ENCODE data around the gene RAB40C.

The RAB40C gene

GRCh38 chr16:559411-560203 is 30.3 kb upstream of the RAB40C start:
- DNase-seq, result no peak

DNA sequence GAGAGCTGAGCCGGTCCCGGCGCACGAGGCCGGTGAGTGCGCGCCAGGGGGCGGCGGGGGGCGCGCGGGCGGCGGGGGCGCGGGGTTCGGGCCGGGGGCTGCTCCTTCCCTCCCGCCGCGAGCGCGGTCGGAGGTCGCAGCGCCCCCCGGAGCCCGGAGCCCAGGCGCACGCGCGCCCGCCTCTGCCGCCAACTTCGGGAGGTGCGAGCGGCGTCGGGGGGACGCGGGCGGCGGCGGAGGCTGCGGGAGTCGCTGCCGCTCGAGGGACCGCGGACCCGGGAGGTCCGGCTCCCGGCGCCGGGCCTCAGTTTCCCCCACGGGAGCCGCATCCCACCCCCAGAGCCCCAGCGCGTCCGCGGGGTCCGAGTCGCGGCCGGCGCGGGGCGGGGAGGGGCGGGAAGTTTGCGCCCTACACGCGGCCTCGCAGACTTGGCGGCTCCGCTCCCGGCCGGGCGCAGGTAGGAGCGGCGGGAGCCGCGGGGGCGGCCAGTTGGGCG is 29.6 kb upstream of the RAB40C start, which contains the start of gene PRR35:
PRR35 (plus strand) TSS at position 191 of the 497 bp plus-strand sequence. CDS start 2,901 bp downstream, outside the sequence.
- no peak for DNase-seq

GRCh38 chr16:560701-561412 is 29.0 kb upstream of the RAB40C start:
- DNase-seq, result no peak

DNA sequence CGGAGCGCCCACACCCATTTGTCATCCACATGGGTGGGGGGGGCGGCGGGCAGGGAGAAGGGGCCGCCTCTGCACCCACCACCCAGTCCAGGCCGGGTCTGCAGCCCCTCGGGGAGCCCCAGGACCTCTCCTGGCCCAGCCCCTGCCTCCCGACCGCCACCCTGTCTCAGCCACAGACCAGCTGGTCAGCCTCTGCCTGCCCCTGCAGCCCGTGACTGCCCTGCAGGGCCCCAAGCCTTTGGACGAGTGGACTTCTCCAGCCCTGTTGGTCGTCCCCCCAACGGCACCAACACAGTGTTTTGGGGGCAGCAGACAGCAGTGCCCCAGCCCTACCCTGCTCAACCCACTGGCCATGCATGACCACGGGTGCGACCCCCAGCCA is 28.5 kb upstream of the RAB40C start:
- no peak for DNase-seq

DNA sequence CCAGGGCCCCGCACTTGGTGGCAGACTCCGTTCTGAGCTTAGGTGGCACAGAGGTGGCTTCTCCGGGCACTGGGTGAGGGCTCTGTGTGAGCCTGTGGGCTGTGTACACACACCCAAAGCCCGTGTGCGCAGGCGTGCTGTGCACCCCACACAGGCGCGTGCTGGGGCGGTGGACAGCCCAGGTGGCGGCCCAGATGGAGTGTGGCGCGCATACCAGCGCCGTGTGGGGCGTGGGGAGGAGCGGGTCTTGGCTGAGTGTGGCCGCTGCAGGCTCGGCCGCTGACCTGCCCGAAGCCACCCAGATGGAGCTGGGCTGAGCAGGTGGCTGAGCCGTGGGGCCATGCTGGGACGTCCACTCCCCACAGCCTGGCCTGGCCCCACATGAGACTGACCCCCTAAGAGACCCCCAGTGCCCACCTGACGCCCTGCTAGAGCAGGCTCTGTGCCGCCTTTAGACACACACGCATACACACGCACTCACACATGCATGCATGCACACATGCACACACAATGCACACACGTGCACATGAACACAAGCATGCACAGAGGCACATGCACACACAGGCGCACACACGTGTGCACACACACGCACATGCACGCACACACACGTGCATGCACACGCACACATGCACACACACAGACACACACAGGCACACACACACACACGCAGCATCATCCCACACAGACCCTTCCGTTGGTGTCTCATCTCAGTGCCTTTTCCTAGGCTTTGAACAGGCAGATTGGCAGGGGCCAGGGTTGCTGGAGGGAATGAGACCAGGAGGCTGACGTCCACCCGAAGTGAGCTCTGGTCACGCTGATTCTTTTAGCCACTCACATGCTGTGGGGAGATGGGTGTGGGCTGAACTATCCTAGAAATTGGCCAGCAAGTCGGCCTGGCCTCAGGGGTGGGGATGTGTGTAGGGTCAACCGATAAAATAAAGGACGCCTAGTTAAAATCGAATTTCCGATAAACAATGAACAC is 27.6 kb upstream of the RAB40C start:
- DNase-seq, result no peak

DNA sequence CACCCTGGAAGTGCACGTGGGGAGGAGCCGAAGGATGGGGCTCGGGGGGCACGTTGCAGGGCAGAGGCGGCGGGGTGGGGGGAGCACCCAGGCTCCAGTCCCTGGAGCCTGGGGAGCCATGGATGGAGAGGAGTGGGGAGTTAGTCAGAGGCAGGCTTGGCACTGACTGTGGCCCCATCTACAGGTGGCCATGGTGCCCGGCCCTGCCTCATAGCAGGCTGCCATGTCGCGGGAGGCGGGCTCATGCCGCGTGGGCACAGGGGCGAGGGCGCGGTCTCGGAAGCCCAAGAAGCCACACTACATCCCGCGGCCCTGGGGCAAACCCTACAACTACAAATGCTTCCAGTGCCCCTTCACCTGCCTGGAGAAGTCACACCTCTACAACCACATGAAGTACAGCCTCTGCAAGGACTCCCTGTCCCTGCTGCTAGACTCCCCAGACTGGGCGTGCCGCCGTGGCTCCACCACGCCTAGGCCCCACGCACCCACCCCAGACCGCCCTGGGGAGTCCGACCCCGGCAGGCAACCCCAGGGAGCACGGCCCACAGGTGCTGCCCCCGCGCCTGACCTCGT is 26.7 kb upstream of the RAB40C start:
- no peak for DNase-seq

DNA sequence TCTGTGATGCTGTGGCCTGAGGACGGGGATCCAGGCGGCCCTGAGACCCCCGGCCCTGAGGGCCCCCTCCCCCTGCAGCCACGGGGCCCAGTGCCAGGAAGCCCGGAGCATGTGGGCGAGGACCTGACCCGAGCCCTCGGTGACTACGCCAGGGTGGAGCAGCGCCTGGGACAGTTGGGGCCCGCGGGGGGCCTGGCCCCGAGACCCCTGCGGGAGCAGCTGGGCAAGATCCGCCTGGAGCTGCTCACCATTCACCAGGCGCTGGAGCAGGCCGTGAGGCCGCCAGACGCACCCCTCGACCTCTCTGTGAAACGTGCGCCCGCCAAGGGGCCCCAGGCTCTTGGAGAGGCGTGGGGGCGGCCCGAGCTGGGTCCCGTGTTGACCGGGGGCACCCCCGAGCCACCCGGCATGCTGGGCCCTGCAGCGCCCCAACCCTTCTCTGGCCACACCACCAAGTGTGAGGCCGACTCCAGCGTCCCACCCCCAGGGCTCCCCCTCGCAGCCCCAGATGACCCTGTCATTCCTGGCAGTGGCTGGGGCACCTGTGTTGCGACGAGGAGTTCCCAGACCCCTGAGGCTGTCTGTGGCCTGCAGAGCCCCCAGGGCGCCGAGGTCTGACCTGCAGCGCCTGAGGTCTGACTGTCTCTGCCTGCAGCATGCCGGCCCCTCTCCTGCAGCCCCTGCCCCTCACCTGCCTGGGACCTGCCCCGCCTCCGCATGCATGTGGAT is 25.0 kb upstream of the RAB40C start:
- no peak for DNase-seq

GRCh38 chr16:565419-566330 is 24.2 kb upstream of the RAB40C start:
- no peak for DNase-seq

DNA sequence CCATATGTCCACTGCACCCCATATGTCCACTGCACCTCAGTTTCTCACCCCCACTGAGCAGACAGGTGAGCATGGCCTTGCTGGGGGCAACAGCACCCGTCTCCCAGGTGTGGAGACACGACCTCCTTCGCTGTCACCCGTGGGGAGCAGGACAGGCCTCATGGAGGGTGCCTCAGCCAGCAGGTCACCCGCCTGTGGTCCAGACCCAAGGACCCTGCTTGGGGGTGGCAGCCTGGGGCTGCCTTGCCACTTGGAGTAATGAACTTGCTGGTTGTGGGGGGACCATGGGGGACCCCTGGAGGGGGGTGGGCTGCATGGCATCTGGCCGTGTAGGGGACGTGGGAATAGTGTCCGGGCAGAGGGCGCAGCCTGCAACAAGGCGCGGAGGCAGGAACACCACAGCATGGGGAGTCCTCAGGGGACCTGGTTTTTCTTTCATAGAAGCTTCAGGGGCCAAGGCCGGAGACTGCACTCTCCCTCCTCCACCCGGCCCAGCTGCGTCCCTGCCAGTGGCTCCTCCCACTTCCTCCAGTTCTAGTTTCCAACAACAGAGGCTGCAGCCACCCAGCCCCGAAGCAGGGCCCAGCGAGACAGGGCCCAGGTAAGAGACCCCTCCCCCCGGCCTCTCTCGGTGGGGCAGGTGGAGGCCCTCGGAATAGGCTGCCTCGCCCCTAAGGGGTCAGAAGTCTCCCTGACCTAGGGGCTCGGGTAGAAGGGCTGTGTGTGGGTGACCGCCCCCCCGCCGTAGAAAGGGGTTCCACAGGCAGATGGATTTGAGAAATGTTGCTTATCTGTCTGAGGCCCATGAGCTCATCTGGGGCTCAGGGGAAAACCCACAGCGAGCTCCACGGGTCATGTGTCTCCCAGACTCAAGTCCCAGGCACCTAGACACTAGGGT is 23.1 kb upstream of the RAB40C start, which contains the start of gene NHLRC4:
NHLRC4 (plus strand) TSS at position 531 of the 898 bp plus-strand sequence. CDS start 1,043 bp downstream, outside the sequence.
- peak; percentile 50 for DNase-seq

- DNase-seq, result no peak
Observed at GRCh38 chr16:567373-568256, 22.3 kb upstream of the RAB40C start.

GRCh38 chr16:568401-569258 is 21.2 kb upstream of the RAB40C start:
- no peak for DNase-seq

DNA sequence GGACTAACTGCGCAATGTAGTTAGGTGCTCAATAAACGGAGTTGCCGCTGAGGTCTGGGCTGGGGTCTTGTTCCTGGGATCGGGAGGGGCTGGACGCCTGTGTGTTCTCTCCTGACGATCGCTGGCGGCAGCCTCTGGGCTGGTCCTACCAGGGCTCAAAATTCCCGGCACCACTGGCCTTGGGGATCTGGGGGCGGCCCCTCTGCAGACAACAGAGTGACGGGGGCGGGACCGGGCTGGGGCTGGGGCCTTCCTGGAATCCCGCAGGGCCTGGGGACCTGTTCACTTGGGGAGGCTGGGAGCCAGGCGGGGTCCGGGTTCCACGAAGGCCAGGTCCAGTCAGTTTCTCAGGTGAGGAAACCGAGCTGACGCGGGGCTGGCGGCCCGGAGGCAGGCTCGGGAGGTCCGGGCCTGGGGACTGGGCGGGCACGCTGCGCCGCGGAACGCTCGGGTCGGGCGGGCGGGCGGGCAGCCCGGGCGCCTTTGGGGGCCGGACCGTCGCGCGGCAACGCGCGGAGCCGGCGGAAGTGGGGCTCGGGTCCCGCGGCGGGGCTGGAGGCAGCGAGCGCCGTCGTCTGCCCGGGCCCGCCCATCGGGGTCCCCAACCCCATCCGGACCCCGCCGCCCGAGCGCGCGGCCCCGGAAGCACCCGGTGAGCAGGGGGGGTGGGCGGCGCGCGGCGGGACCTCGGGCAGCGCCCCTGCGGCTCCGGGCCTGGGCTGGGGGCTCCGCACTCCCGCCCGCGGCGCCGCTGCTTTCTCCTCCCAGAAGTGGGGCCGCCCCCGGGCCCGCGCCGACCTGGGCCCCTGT is 20.2 kb upstream of the RAB40C start, which contains the start of gene PIGQ:
PIGQ (plus strand) TSS at position 524 of the 810 bp plus-strand sequence. CDS start 4,107 bp downstream, outside the sequence.
- peak; percentile 47 for DNase-seq

- DNase-seq, result no peak
Observed at GRCh38 chr16:572865-573650, 16.8 kb upstream of the RAB40C start.

GRCh38 chr16:574021-574760 is 15.7 kb upstream of the RAB40C start:
- no peak for DNase-seq
